KG1 (cell line): ENCODE data around the gene USP14.
"Not testable (repeated sequence)": the region's sequence is repeated elsewhere in the genome, so short reads cannot be mapped to it uniquely, and the experiment has no call there.

ENCODE experiments used
- DNase-seq: peaks from one replicate; lab custom pipeline; 2025; lab: John Stamatoyannopoulos, UW

The USP14 gene

GRCh38 chr18:158128-159036 lies at the start of gene USP14:
Gene USP14, plus strand, starts transcription at chr18:158557. Its CDS starts 142 bp downstream, at chr18:158699.
- DNase-seq: peak; percentile 92

GRCh38 chr18:108665-109063 lies 49.7 kb upstream of the USP14 start:
- not testable (repeated sequence) for DNase-seq

- DNase-seq: not testable (repeated sequence)
Observed at GRCh38 chr18:109130-109921, 49.0 kb upstream of the USP14 start.

GRCh38 chr18:109922-110261 lies 48.5 kb upstream of the USP14 start:
- DNase-seq: not testable (repeated sequence)

- not testable (repeated sequence) for DNase-seq
Observed at GRCh38 chr18:110351-111201, 47.8 kb upstream of the USP14 start.

DNA sequence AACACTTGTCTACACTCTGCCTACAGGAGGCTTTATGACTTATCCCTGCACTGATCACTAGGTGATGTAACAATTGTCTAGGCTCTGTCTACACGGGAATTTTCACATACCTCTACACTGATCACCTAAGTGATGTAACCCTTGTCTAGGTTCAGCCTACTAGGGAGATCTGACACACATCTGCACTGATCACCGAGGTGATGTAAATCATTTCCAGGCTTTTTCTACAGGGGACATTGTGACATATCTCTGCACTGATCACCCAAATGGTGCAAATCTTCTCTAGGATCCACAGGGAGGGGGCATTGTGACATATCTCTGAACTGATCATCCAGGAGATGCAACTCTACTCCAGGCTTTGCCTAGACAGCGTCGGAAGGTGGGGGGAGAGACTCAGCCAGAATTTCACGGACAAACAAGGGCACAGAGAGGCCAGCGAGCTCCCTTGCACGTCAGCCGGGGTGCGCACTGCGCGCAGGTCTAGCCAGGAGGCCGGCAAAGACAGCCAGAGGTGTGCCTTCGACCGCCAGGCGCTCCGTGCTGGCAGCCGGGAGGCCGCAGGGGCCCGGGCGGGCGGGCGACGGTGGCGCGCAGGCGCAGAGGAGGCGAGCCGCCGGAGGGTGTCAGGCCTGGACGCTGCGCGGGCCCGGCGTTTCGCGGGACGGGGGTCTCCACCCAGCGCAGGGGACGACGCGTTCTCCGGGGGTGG lies 46.9 kb upstream of the USP14 start:
- DNase-seq: no peak

GRCh38 chr18:112015-112733 lies 46.2 kb upstream of the USP14 start:
- DNase-seq: not testable (repeated sequence)

DNA sequence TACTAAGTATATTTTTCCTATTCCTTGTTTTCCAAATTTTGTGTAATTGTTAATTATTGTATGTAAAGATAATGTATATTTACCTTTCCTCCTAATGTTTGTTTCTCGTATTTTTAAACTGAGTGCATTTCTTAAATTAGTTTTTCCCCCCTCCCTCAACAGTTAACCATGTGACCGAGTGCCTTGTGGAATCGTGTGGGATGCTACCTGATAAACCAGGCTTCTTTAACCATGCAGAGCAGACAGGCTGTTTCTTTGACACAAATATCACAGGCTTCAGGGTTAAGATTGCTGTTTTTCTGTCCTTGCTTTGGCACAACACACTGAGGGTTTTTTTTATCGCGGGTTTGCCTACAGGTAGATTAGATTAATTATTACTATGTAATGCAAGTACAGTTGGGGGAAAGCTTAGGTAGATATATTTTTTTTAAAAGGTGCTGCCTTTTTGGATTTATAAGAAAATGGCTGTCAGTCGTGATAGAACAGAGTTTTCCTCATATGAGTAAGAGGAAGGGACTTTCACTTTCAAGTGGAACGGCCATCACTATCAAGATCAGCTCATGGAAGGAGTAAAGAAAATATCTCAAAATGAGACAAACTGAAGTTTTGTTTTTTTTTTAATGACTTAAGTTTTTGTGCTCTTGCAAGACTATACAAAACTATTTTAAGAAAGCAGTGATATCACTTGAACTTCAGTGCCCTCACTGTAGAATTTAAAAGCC lies 37.7 kb upstream of the USP14 start:
- not testable (repeated sequence) for DNase-seq

- DNase-seq: no peak
Observed at GRCh38 chr18:135045-135444, 23.3 kb upstream of the USP14 start.

DNA sequence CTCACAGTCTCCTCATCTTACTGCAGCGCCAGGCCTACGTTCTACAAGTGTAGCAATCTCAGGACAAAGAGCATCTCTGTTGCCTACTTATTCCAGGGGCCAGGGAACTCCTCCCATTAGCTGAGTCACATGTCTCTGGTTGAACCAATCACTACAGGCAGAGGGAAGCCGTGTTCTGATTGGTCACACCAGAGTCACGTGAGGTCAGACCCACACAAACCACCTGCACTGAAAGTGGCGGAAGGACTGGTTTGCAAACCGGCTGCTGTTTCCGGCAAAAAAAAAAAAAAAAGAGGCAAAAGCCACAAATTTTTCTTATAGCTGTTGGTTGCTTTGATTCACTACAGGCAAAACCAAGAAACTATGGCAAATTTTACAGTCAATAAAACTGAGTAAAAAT lies 21.9 kb upstream of the USP14 start:
- no peak for DNase-seq

DNA sequence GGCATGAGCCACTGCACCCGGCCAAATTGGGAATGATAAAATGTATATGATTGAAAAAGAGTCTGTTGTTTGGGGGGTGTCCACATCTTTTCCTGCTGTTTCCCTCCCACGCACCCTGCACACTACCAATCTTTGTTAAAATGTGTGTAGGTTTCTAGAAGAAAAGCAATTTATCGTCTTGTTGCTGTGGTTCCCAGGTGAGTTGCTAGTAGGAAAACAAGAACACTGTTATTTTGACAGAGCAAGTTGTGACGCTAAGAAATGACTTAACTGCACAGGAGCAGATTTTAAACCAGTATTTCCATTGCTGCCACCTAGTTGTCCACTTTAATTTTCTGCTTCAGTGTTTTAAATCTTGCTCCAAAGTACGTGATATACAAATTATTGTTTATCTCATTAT lies 21.0 kb upstream of the USP14 start:
- no peak for DNase-seq

DNA sequence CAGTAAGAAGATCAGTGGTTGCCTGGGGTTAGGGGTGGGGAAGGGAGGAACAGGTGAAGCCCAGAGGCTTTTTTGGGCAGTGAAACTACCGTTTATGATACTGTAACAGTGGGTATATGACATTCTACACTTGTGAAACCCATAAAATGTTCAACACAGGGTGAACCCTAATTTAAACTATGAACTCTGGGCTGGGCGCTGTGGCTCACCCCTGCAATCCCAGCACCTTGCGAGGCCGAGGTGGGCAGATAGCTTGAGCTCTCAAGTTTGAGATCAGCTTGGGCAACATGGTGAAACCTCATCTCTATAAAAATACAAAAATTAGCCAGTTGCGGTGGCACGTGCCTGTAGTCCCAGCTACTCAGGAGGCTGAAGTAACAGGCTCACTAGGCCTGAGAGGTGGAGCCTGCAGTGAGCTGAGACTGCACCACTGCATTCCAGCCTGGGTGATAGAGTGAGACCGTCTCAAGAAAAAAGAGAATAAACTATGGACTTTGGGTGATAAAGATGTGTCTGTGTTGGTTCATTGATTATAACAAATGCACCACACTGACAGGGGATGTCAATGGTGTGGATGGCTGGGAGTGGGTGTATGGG lies 17.6 kb upstream of the USP14 start:
- DNase-seq: no peak

- DNase-seq: not testable (repeated sequence)
Observed at GRCh38 chr18:142624-143296, 15.6 kb upstream of the USP14 start.

DNA sequence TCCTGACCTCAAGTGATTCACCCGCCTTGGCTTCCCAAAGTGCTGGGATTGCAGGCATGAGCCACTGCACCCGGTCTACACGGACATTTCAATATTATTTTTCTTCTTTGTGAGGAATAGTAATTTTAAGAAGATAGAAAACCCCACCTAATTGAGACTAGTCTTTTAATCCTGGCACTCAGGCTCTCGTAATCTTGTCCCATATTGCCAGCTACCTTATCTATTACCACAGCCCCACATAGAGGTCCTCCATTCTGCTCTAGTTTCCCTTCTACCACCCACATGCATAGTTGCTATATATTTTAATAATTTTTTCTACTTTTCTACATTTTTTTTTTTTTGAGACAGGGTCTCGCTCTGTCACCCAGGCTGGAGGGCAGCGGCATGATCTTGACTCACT lies 9.5 kb upstream of the USP14 start:
- DNase-seq: no peak

- no peak for DNase-seq
Observed at GRCh38 chr18:154151-154550, 4.2 kb upstream of the USP14 start.

DNA sequence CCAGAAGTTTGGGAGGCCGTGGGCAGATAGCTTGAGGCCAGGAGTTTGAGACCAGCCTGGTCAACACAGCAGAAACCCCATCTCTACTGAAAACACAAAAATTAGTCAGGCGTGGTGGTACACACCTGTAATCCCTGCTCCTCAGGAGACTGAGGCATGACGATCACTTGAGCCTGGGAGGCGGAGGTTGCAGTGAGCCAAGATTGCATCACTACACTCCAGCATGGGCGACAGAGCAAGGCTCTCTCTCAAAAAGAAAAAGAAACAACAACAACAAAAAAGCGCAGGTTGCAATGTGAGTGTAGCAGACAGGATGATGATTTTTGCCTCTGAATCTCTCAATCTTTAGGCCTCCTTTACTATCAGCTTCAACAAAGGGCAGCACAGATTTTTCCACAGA lies 2.7 kb upstream of the USP14 start:
- DNase-seq: no peak

- no peak for DNase-seq
Observed at GRCh38 chr18:156514-157230, 1.7 kb upstream of the USP14 start.

- DNase-seq: no peak
Observed at GRCh38 chr18:159037-159652, 788 bp downstream of the USP14 start.
